ENCODE results near the gene UVRAG.

Gene UVRAG

GRCh38 chr11:76033699-76034098 lies 218.7 kb downstream of the UVRAG start:
- TF ChIP-seq TAF1 (IDR thresholded peaks at IDR 0.05; ENCODE audit: low read depth) = no peak
- no peak for TF ChIP-seq CEBPB (IDR thresholded peaks at IDR 0.05)
- TF ChIP-seq EGR1 (IDR thresholded peaks at IDR 0.05) = no peak
- no peak for TF ChIP-seq RAD21 (IDR thresholded peaks at IDR 0.05; ENCODE audit: low read depth)

- TF ChIP-seq MAX (IDR thresholded peaks at IDR 0.05) = no peak
- TF ChIP-seq CEBPB (IDR thresholded peaks at IDR 0.05) = no peak
- no peak for TF ChIP-seq YY1 (IDR thresholded peaks at IDR 0.05; ENCODE audit: low read depth)
- TF ChIP-seq TEAD4 (IDR thresholded peaks at IDR 0.05) = no peak
- no peak for TF ChIP-seq FOXM1 (IDR thresholded peaks at IDR 0.05; ENCODE audit: borderline replicate concordance, low read depth)
- TF ChIP-seq TCF12 (IDR thresholded peaks at IDR 0.05; ENCODE audit: low read depth) = no peak
- no peak for TF ChIP-seq EP300 (IDR thresholded peaks at IDR 0.05; ENCODE audit: borderline replicate concordance)
Observed at GRCh38 chr11:76035020-76035419, 220.0 kb downstream of the UVRAG start.

- TF ChIP-seq NFIC (IDR thresholded peaks at IDR 0.05) = no peak
- no peak for TF ChIP-seq CEBPB (IDR thresholded peaks at IDR 0.05)
- TF ChIP-seq REST (IDR thresholded peaks at IDR 0.05; ENCODE audit: low read depth) = no peak
- no peak for TF ChIP-seq YY1 (IDR thresholded peaks at IDR 0.05; ENCODE audit: low read depth)
- no peak for TF ChIP-seq TCF12 (IDR thresholded peaks at IDR 0.05; ENCODE audit: low read depth)
- TF ChIP-seq ZBTB7A (IDR thresholded peaks at IDR 0.05; ENCODE audit: low read depth) = no peak
- TF ChIP-seq EGR1 (IDR thresholded peaks at IDR 0.05) = no peak
- TF ChIP-seq TEAD4 (IDR thresholded peaks at IDR 0.05) = no peak
- no peak for TF ChIP-seq MAX (IDR thresholded peaks at IDR 0.05)
- no peak for TF ChIP-seq TAF1 (IDR thresholded peaks at IDR 0.05; ENCODE audit: low read depth)
- TF ChIP-seq RAD21 (IDR thresholded peaks at IDR 0.05; ENCODE audit: low read depth) = no peak
- no peak for TF ChIP-seq USF1 (IDR thresholded peaks at IDR 0.05)
- no peak for TF ChIP-seq EP300 (IDR thresholded peaks at IDR 0.05; ENCODE audit: borderline replicate concordance)
- no peak for TF ChIP-seq CREB1 (IDR thresholded peaks at IDR 0.05; ENCODE audit: low read depth)
- TF ChIP-seq FOXM1 (IDR thresholded peaks at IDR 0.05; ENCODE audit: borderline replicate concordance, low read depth) = no peak
Observed at GRCh38 chr11:76038608-76039007, 223.6 kb downstream of the UVRAG start.

- TF ChIP-seq MAX (IDR thresholded peaks at IDR 0.05) (no peak), YY1 (IDR thresholded peaks at IDR 0.05; ENCODE audit: low read depth) (no peak)
Observed at GRCh38 chr11:76041208-76041607, 226.2 kb downstream of the UVRAG start.

GRCh38 chr11:76044750-76045320 lies 229.8 kb downstream of the UVRAG start:
- TF ChIP-seq CREB1 (IDR thresholded peaks at IDR 0.05; ENCODE audit: low read depth) (no peak), RAD21 (IDR thresholded peaks at IDR 0.05; ENCODE audit: low read depth) (no peak), ZBTB7A (IDR thresholded peaks at IDR 0.05; ENCODE audit: low read depth) (no peak), EP300 (IDR thresholded peaks at IDR 0.05; ENCODE audit: borderline replicate concordance) (no peak), FOXM1 (IDR thresholded peaks at IDR 0.05; ENCODE audit: borderline replicate concordance, low read depth) (no peak), CEBPB (IDR thresholded peaks at IDR 0.05) (no peak), REST (IDR thresholded peaks at IDR 0.05; ENCODE audit: low read depth) (no peak)

- TF ChIP-seq MAX (IDR thresholded peaks at IDR 0.05) (no peak), ZBTB7A (IDR thresholded peaks at IDR 0.05; ENCODE audit: low read depth) (no peak), REST (IDR thresholded peaks at IDR 0.05; ENCODE audit: low read depth) (no peak), FOXM1 (IDR thresholded peaks at IDR 0.05; ENCODE audit: borderline replicate concordance, low read depth) (no peak), CEBPB (IDR thresholded peaks at IDR 0.05) (no peak), TEAD4 (IDR thresholded peaks at IDR 0.05) (no peak), EP300 (IDR thresholded peaks at IDR 0.05; ENCODE audit: borderline replicate concordance) (no peak), NFIC (IDR thresholded peaks at IDR 0.05) (no peak), YY1 (IDR thresholded peaks at IDR 0.05; ENCODE audit: low read depth) (no peak), RAD21 (IDR thresholded peaks at IDR 0.05; ENCODE audit: low read depth) (no peak), TCF12 (IDR thresholded peaks at IDR 0.05; ENCODE audit: low read depth) (no peak), USF1 (IDR thresholded peaks at IDR 0.05) (no peak), CREB1 (IDR thresholded peaks at IDR 0.05; ENCODE audit: low read depth) (no peak), TAF1 (IDR thresholded peaks at IDR 0.05; ENCODE audit: low read depth) (no peak), EGR1 (IDR thresholded peaks at IDR 0.05) (no peak)
Observed at GRCh38 chr11:76047231-76047630, 232.2 kb downstream of the UVRAG start.

All from Ishikawa (cell line).